ENCODE data around the gene RBBP4.
A peak's percentile ranks its signal among the peaks of the same experiment; 100 is the strongest.
"Not testable (repeated sequence)": the region's sequence is repeated elsewhere in the genome, so short reads cannot be mapped to it uniquely, and the experiment has no call there.

The RBBP4 gene

GRCh38 chr1:32684167-32684811 is 33.3 kb downstream of the RBBP4 start:
- DNase-seq (ENCODE audit: low read depth) = peak; percentile 51
- no peak overlapping the region for H3K4me3 ChIP-seq (ENCODE audit: low read depth, low read length)

GRCh38 chr1:32685498-32685897 is 34.5 kb downstream of the RBBP4 start:
- DNase-seq (ENCODE audit: low read depth) = no peak

GRCh38 chr1:32686387-32686786 is 35.4 kb downstream of the RBBP4 start:
- no peak for DNase-seq (ENCODE audit: low read depth)

More at GRCh38 chr1:32685498-32685897, 34.5 kb downstream of the RBBP4 start:
- no peak overlapping the region for H3K4me3 ChIP-seq (ENCODE audit: low read depth, low read length)

GRCh38 chr1:32693455-32694174 is 42.6 kb downstream of the RBBP4 start:
- no peak overlapping the region for H3K4me3 ChIP-seq (ENCODE audit: low read depth, low read length)
- no peak for DNase-seq (ENCODE audit: low read depth)

More at GRCh38 chr1:32686387-32686786, 35.4 kb downstream of the RBBP4 start:
- H3K4me3 ChIP-seq (ENCODE audit: low read depth, low read length) = no peak overlapping the region

- DNase-seq (ENCODE audit: low read depth) = no peak
- no peak overlapping the region for H3K4me3 ChIP-seq (ENCODE audit: low read depth, low read length)
These were observed 44.3 kb downstream of the RBBP4 start for GRCh38 chr1:32695098-32695904.

- DNase-seq (ENCODE audit: low read depth) = no peak
- no peak overlapping the region for H3K4me3 ChIP-seq (ENCODE audit: low read depth, low read length)
These were observed 45.0 kb downstream of the RBBP4 start for GRCh38 chr1:32696041-32696440.

- DNase-seq (ENCODE audit: low read depth); H3K4me3 ChIP-seq (ENCODE audit: low read depth, low read length): not testable (repeated sequence)
These were observed 46.0 kb downstream of the RBBP4 start for GRCh38 chr1:32696996-32697395.

- peak overlapping the region; percentile 72 for H3K4me3 ChIP-seq (ENCODE audit: low read depth, low read length)
- DNase-seq (ENCODE audit: low read depth) = no peak
These were observed 50.5 kb downstream of the RBBP4 start for GRCh38 chr1:32701421-32701911.

- peak overlapping the region; percentile 72 for H3K4me3 ChIP-seq (ENCODE audit: low read depth, low read length)
- DNase-seq (ENCODE audit: low read depth) = no peak
These were observed 51.1 kb downstream of the RBBP4 start for GRCh38 chr1:32701951-32702598.

- DNase-seq (ENCODE audit: low read depth) = peak; percentile 52
- H3K4me3 ChIP-seq (ENCODE audit: low read depth, low read length) = peak within 1 kb of the TSS; percentile 72
These were observed 51.8 kb downstream of the RBBP4 start, which contains the start of gene SYNC for GRCh38 chr1:32702599-32703478. TSS of gene SYNC (minus strand) at chr1:32702770. CDS start at chr1:32702660, 110 bp downstream.

GRCh38 chr1:32703479-32704291 is 52.7 kb downstream of the RBBP4 start:
- peak; percentile 97 for DNase-seq (ENCODE audit: low read depth)
- peak overlapping the region; percentile 72 for H3K4me3 ChIP-seq (ENCODE audit: low read depth, low read length)

- no peak overlapping the region for H3K4me3 ChIP-seq (ENCODE audit: low read depth, low read length)
- DNase-seq (ENCODE audit: low read depth) = no peak
These were observed 54.5 kb downstream of the RBBP4 start for GRCh38 chr1:32705516-32705915.

- DNase-seq (ENCODE audit: low read depth) = no peak
- H3K4me3 ChIP-seq (ENCODE audit: low read depth, low read length) = no peak overlapping the region
These were observed 55.5 kb downstream of the RBBP4 start for GRCh38 chr1:32706491-32706890.

GRCh38 chr1:32709075-32709474 is 58.1 kb downstream of the RBBP4 start:
- no peak overlapping the region for H3K4me3 ChIP-seq (ENCODE audit: low read depth, low read length)

GRCh38 chr1:32709476-32709875 is 58.5 kb downstream of the RBBP4 start:
- no peak overlapping the region for H3K4me3 ChIP-seq (ENCODE audit: low read depth, low read length)
- DNase-seq (ENCODE audit: low read depth) = no peak

More at GRCh38 chr1:32709075-32709474, 58.1 kb downstream of the RBBP4 start:
- no peak for DNase-seq (ENCODE audit: low read depth)

- H3K4me3 ChIP-seq (ENCODE audit: low read depth, low read length); DNase-seq (ENCODE audit: low read depth): not testable (repeated sequence)
These were observed 60.2 kb downstream of the RBBP4 start for GRCh38 chr1:32711221-32711620.

- no peak overlapping the region for H3K4me3 ChIP-seq (ENCODE audit: low read depth, low read length)
- DNase-seq (ENCODE audit: low read depth) = no peak
These were observed 62.1 kb downstream of the RBBP4 start for GRCh38 chr1:32713081-32713480.

GRCh38 chr1:32714277-32714676 is 63.3 kb downstream of the RBBP4 start:
- DNase-seq (ENCODE audit: low read depth) = no peak
- no peak overlapping the region for H3K4me3 ChIP-seq (ENCODE audit: low read depth, low read length)

Measured in skeletal muscle cell (primary cell).